NCI-H2171 treated with DMSO at 0.1 percent for 48 hours (cell line): ENCODE measurements around the gene TPCN2.
A peak's percentile ranks its signal among the peaks of the same experiment; 100 is the strongest.
"Not testable (repeated sequence)": the region's sequence is repeated elsewhere in the genome, so short reads cannot be mapped to it uniquely, and the experiment has no call there.

Experiments used
- DNase-seq: peaks from one replicate; lab custom pipeline; 2025; lab: John Stamatoyannopoulos, UW

The TPCN2 gene

DNA sequence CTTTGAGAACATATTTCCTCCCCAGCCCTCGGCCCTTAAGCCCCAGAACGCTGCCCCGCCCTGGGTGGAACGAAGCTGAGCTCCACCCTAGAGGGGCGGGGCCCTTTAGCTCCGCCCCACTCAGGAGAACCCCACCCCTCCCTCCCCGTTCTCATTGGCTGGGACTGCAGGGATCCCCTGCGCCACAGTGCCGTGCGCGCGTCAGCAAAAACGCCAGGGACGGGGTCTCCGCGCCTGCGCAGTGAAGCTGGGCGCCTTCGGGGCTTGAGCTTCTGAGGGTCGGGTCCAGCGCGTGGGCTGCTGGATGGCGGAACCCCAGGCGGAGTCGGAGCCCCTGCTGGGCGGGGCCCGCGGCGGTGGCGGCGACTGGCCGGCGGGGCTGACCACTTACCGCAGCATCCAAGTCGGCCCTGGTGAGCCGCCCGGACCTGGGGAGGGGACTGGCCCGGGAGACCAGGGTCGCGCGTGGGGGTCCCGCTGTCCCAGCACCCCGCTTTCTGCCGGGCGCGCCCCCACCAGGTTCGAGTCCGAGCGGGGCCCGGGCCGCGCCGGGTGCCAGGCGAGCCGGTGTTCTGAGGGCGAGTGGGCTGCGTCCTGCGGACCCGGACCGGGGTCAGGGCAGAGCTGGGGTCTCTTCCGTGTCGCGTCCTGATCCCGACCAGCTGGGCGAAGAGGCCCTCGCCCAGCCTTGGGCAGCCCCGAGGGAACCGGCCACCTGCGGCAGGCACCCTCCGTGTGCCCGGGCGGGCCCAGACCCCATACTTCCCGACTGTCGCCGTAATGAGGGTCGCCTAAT, at the start of gene TPCN2:
TSS of gene TPCN2 (plus strand) at position 239 of the 796 bp plus-strand sequence. CDS start at position 305, 66 bp downstream.
- DNase-seq: peak; percentile 94

DNA sequence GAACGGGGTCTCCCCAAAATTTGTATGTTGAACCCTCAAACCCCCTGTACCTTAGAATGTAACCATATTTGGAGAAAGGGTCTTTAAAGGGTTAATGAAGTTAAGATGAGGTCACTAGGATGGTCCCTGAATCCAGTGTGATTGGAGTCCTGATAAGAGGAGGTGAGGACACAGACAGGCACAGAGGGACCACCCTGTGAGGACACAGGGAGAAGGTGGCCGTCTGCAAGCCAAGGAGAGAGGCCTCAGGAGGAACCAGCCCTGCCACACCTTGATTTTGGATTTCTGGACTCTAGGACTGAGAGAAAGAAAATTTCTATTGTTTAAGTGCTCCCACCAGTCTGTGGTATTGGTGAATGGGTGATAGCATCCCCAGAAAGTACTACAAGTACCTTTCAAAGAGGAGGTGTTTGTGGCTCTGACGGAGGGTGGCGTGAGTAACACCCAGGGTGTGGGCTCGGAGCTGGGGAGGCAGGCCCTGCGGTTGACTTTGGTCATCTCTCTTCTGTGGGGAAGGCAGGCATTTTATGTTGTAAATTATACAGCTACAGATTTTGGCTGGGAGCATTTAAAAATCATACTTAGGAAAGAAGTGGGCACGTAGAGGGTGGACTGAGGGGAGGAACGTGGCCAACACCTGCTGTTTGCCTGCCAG, 49.5 kb upstream of the TPCN2 start:
- no peak for DNase-seq

DNA sequence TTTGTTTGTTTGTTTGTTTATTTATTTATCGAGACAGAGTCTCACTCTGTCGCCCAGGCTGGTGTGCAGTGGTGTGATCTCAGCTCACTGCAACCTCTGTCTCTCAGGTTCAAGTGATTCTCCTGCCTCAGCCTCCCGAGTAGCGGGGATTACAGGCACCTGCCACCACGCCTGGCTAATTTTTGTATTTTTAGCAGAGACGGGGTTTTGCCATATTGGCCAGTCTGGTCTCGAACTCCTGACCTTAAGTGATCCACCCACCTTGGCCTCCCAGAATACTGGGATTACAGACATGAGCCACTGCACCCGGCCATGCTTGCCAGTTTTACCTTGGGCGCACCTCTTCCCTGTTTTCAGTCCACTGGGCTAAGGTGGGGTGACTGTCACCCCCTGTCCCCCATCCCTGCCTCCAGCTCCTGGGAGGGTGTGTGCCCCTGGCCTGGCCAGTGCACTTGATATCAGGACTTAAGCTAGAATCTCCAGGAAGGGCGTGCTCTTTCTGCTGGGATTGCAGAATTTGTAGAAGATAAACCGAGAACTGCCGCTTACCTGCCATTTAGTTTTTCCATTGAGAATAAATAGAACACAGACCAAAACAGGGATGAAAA, 48.9 kb upstream of the TPCN2 start:
- DNase-seq: not testable (repeated sequence)

DNA sequence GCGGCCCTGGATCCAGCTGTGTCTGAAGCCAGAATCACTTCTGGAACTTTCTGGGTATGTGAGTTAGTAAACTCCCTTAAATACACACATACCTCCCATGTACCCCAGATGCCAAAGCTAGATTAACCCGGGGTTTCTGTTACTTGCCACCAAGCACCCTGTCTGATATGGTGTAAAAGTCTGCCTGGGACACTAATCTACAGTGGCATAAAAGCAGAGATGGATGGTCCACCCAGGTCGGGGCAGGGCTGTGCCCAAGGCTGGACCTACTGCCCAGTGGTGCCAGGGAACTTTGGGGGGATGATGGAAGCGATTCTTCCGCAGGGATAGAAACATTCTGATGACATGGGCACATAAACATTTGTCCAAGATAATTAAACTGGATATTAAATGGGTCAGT, 48.3 kb upstream of the TPCN2 start:
- DNase-seq: no peak

DNA sequence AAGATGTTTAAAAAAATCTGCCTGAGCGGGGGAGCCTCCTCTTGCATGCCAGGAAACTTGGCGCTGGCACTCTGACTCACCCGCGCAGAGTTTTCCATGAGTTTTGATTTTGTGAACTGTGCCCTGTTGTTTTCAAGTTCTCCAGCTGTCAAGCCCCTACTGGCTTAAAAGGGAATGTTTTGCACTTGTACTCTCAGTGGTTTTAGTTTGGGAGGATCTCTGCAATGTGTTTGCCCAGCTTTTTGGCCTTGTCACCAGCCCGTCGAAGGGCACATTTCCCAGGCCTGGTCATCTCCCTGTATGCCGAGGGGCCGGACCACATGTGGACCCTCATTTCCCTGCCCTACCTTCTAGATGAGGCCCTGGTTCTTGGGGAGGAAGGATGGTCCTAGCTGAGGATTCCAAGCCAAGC, 47.9 kb upstream of the TPCN2 start:
- DNase-seq: peak; percentile 32

DNA sequence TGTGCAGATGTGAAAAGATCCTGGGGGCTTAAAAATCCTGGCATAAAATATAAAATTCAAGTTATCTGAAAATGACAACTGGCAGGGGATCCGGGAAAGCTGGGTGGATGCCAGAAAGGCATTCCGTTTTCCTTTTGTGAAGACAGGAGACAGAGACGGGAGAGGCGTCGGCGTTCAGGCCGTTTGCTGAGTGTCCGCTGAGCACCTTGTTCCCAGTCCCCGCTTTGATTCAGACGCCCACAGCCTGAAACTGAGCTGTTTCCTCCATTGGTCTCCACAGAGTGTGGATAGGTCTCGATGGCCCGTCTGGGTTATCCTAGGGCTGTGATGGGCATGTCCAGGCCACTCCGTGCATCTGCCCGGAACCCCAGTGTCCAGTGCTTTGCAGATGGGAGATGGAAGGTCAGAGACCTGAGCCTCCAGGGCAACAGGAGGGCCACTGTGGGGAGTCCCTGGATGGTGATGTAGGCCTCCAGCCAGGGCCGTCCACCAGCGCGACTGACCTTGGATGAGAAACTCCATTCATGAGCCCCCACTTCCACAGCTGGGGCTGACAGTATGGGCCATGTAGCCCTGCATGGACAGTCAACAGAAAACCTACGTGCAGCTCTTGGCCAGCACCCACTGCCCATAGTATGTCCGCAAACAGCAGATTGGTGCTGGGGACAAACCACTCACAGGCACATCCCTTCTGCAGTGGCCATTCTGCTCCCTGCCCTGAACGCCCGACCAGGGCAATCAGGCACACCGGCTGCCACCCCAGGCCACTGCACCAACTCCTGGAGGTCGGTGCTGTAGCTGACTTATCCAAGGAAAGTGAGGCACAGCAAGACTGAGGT, 47.3 kb upstream of the TPCN2 start:
- DNase-seq: no peak

DNA sequence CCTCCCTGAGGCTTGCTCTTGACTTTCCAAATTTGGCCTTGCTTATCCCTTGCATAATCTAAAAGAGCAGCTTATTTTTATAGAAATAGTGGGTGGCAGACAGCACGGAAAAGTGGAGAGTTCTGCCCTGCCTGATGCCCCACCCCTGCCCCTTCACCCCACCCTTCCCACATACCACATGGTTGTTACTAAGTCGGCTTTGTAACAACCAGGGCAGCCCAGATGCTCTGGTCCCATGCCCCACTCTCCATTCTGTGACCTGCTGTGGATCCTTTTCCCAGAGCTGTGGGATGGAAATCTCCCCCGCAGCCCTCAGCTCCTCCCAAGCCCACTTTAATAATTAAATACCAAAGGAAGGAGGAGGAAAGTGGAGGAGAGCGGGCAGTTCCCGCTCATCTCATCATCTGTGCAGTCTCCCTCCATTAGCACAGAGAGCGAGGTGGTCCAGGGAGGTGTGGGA, 46.6 kb upstream of the TPCN2 start:
- DNase-seq: no peak

DNA sequence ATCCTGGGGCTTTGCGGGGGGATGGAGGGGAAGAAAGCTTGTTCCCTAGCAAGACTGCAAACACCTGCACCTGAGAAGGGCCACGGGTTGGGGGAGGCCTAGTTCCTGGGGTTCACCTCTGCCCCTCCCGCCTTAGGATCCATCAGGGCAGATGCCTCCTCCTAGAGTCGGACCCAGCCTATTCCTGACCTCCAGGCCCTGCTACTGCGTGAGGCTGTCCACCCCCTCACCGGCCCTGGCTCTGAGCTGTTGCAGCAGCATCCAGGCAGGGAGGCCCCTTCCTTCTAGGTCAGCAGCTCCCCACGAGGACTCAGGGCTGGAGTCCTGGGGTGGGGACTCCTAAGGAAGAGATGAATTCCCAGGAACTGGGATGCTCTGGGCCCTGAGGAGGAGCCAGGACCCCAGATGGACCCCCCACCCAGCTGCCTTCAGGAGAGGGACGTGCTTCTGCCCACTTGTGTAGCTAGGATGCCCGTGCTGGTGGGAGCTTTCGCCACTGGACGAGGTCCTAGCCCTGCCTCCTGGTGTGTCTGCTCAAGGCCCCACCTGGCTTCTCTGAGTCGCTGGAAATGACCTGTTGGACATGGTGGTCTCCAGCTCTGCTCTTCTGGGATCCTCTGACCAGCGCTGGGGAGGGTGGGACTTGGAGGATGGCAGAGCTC, 46.0 kb upstream of the TPCN2 start:
- DNase-seq: no peak

DNA sequence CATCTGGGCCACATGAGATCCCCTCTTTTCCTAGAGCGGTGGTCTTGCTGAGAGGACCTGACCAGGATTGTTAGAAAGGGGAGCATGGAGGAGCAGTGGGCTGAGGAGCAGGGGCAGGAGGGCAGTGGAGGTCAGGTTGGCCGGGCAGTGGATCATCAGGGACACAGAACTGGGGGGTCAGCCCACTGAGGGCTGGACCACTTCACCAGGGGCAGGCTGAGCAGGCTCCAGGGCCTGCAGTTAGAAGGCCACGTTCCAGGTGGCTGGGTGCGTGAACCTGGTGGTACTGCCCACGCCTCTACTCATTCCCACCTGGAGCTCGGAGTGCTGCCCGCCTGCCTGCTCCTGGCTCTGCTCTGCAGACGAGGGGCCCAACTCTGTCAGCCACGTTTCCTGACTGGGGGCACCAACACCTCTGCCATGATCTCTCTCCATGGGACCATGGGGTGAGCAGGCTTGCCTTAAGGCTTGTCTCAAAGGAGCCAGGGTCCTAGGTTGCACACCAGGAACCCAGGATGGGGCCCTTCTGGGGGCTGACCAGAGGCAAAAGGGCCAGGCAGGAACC, 45.3 kb upstream of the TPCN2 start:
- DNase-seq: no peak

DNA sequence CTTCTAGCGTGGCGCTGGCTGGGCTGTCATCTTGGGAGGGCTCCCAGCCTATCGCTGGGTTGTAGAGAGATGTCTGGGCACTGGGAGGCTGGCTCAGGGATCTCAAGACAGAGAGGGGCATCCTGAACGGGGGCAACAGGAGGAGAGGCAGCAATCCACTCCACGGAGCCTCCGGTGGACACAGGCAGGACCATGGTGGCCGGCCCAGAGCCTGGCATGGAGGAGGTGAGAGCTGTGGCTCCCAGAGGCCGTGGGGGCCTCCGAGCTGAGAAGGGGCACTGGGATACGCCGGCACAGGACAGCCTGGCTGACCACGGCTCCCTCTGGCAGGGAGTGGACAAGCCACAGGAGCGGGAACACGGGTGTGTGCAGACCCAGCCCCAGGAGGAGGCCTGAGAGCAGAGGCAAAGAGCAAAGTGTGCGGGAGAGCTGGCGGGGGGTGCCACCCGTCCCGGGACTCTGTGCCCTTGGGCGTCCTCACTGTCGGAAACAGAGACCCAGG, 44.8 kb upstream of the TPCN2 start:
- no peak for DNase-seq

DNA sequence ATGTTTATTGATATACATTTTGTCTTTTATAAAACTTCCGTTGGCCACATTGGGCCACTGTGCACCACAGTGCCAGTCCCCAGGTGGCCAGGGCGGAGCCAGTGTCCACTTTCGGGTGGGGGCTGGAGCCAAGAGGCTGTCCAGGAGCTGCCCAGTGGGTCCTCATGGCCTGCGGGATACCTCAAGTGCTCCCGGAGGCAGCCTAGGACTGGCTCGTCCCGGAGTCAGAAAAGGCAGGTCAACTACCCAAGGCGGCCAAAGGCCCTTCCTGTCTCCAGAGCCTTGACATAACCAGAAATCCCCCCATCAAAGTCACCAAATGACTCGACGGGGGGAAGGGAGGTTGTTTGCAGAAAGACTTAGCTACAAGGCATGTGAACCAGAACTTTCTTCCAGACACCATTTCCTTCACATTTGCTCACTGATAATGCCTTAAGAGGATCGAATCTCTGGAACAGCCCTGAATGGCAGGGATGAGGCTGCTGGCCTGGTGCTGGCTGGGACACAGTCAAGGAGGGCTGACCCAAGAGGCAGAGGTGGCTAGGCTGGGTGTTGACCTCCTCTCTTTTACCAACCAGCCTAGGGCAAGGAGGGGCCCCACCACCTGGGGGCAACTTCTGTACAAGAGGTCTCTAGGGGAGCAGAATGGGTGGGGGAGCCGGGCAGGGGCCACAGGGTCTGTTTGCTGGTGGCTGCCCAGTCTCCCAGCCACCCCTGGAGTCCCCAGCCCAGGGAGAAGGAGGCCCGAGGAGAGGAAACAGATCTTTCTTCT, 44.1 kb upstream of the TPCN2 start:
- DNase-seq: no peak

DNA sequence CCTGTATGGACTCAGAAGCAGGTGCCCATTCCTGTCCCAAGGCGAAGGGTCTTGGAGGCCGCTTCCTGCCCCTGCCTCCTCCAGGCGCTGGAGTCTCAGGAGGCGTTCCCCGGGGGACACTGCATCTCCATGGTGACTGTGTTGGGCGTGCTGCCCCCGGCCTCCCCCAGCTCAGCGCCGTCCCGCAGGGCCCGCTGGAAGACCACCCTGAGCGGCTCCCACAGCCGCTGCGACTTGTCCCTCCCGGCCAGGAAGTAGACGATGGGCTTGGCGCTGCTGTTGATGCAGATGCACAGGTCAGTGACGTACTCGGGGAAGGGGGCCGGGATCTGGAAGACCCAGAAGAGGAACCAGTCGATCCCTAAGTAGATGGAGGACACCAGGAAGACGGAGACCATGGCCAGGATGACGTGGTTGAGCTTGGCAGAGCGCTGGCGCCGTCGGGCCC, 43.5 kb upstream of the TPCN2 start:
- DNase-seq: no peak

DNA sequence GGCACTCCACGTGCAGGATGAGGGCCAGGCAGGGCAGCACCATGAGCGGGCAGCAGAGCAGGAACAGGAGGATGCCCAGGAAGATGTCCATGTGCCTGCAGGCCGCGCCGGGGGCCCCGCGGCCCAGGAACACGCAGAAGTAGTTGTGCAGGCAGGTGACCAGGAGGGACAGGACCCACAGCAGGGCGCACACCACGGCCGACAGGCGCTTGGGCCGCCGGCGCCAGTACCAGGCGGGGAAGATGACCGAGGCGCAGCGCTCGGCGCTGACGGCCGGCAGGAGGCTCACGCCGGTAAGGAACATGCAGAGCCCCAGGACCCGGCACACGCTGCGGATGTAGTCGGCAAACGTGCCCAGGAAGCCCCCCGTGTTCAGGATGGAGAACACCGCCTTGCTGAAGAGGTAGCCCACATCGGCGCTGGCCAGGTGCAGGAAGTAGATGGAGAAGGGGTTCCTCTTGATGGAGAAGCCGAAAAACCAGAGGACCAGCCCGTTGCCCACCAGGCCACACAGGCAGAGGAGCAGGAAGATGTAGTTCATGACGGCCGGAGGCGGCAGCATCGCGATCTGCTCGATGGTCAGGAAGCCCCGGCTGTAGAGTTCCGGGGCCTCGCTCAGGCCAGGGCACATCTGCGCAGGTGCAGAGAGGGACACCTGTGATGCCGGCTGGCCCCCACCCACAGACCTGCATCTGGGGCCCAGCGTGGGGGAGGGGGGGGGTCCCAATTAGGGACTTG, 42.9 kb upstream of the TPCN2 start:
- DNase-seq: no peak

DNA sequence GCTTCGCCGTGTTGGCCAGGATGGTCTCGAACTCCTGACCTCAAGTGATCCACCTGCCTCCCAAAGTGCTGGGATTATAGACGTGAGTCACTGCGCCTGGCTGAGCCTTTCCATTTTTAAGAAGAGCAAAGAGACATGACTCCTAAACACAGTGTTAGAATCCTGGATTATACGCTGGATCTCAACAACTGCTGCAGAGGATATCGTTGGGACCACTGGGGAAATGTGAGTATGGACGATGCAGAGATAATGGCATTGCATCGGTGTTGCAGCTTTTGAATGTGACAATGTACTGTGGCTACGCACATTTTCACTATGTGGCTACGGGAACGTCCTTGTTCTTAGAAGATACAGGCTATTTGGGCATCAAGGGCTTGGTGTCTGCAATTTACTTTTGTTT, 41.9 kb upstream of the TPCN2 start:
- no peak for DNase-seq

DNA sequence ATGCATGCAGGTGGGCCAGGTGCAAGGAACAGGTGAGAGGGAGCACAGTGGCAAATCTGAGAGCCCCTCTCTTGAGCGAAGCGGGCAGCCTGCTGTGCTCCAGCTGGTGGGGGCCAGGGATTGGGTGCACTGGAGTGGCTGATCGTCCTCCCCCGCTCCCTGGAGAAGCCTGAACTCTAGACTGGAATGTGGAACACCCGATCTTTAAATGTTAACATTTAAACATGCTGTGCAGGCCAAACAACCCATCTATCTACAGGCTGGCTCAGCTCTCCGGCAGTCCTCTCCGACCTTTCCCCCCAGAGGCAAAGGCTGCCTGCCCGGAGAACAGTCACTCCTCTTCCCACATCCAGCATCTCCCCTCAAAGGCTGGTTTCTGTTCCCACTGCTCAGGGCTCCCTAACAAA, 40.8 kb upstream of the TPCN2 start:
- DNase-seq: peak; percentile 39

DNA sequence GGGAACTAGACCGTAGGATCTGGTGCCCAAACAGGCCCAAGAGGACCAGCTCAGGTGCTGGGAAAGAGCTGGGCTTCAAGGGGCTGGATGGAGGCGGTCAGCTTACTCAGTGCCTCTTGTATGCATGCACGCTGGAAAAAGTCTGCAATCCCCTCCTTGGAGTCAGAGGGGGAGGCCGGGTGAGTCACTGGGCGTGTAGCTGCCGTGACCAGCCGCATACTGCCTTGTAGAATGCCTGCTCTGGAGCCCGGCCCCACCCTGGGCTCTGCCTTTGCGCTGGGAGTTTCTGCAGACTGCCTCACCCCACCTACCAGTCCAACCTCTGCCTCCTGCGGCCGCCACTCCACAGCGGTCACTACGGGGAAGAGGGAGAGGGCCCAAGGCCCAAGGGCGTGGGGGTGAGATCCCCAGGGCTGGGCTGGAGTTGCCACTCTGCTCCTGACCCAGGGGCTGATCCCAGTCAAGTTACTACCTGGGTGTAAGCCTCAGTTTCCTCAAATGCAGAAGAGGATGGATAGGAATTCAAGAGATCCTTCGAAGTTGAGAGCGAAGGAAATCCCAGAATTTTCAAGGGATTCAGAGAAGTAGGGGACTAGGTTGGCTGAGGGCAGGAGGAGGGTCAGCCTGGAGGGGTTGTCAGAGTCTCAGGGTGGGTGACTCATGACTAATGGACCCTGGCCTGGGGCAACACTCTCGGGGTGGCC, 39.8 kb upstream of the TPCN2 start:
- DNase-seq: no peak

DNA sequence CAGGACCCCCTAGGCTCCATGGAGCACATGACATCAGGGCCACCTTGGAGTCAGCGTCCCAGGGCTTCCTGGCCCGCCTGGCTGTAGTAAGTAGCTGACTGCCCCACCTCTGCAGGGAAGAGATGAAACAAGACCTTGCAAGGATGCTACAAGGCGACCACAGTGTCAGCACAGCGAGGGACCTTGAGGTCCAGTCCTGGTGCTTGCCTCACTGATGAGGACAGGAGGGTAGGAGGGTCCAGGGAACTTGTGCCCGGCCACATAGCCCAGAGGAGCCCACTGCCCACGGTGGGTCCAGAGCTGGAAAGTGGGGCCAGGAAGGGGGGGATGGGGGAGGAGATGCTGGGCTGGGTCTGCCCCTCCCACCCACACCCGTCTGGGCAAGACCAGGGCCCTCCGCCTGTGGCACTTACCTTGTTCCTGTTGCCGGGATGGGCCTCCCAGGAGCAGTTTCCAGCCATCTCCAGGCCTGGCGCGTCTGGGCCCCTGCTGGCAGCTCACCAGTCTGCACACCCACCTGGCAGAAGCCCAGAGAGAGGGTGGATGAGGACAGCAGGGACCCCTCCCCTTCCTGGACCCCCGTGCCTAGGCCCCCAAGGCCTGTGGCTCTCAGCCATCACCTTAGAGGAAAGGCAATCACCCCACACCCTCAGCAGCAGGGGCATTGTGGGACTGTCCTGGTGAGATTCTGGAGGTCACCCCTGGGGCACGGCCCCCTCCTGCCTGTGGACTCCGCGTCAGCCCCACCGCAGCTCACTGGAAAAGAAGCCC, 39.1 kb upstream of the TPCN2 start:
- DNase-seq: no peak

DNA sequence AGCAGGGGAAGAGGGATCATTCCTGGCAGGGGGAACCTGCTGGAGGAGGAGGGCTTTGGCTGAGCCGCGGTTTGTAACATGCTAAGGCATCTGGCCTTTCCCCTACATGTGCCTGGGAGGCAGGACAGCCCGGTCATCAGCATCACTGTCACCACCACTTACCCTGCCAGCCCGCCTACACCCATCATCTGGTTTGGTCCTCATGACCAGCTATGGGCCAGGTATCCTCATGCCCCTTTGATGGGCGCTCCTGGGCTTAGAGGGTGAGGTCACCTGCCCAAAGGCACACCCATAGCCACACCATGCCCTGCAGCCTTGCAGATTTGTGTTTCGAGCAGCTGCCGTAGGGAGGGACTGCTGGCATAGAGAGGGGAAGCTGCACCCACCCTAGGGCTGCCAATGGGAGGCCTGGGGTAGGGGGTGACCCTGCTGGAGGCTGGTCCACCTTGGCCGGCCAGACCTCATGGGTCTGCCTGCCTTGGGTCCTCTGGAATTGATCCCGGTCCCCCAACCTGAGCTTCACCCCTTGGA, 38.3 kb upstream of the TPCN2 start:
- DNase-seq: no peak
